NK-92 (cell line): ENCODE measurements around the gene RUNX1.

Source experiments
- DNase-seq: peaks from one replicate; lab custom pipeline; 2025; ENCODE audit not compliant: unreplicated experiment; lab: John Stamatoyannopoulos, UW

RUNX1 gene

DNA sequence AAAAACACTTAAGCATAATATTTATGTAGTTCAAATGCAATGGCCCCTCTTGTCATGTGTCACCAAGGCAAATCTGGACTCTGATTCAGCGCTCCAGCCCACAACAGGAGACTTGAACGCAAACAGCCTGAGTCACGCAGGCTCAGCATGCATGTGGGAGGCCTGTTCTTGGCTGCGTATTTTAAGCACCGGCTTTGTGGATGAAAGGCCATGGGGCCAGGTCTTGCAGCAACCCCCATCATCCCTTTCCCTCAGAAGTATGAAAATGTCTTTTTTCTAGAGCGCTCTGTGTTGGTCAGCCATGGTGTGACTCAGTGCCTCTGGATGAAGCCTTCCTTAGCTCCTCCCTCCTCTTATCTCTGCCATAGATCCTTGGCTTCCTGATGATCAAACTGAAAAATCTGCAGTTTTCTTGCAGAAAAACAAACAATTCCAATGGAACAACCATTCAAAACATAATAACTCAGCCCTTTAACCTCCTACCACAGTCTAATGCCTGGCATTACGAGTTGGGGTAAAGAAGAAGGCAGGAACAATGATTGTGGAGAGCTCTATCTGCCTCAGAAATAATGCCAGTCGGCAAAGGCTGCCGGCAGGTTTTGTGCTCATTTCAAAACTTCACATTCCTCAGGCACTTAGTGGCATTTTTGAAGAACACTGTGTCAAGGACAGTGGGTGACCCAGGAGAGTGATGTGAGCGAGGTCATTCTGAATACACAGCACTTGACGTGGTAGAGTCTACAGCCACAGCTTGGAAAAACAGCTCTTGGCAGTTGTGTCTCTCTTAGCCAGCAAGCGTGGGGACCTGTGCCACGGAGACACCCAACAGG, 212.8 kb downstream of the RUNX1 start:
- DNase-seq, result no peak

DNA sequence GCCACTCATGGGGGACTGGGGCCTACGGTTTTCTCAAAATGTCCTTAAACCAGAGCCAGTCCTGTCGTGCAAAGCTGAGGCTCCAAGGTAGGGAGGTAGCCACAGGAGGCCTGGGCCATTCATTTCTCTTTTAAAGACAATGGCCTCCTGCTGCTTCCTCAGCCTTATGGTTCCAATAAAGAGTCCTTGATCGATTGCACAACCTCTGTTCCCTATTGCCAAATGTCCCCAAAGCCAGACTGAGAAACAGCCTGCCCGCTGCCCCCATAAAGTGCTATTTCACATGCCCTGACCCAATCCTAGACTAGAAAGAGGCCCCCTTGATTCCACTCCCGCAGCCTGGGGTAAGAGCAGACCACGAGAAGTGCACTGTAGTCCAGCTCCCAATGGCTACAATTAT, 213.6 kb downstream of the RUNX1 start:
- no peak for DNase-seq

DNA sequence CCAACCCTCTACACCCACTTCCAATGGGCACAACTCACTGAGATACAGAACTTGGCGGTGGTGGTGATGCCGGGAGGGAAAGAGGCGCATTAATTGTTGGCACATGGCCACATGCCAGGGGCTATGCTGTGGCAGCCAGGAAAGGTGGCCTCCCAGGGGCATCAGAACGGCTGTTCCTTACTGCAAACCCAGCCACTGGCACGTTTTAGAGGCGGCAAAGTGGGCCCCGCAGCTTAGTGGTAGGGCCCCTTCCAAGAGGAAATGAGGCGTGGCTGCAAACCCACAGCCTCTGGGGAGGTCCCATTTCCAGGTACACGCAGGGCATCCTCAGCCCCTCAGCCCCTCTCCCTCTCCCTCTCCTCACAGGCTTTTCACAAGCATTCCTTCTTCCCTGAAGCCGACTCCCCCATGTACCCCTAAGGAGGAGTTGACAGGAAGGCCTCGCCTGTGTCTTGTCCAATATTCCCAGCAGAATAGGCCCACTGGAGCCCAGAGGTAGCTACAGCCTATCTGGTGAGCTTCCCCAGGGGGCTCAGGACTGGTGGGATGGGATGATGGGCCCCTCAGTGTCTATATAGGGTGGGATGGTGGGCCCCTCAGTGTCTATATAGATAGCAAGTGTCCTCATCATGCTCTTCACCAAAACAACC, 214.1 kb downstream of the RUNX1 start:
- no peak for DNase-seq

DNA sequence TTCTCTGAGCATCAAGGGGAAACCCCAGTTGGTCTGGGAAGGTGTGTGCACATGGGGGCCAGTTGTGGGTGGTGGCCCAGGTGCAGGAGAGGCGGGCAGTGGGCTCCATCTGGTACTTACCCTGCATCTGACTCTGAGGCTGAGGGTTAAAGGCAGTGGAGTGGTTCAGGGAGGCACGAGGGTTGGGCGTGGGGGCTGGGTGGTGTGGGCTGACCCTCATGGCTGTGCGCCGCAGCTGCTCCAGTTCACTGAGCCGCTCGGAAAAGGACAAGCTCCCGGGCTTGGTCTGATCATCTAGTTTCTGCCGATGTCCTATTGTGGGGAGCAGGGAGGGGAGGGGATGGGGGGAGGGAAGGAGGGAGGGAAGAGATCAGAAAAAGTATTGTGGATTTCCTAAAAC, 214.8 kb downstream of the RUNX1 start:
- no peak for DNase-seq

DNA sequence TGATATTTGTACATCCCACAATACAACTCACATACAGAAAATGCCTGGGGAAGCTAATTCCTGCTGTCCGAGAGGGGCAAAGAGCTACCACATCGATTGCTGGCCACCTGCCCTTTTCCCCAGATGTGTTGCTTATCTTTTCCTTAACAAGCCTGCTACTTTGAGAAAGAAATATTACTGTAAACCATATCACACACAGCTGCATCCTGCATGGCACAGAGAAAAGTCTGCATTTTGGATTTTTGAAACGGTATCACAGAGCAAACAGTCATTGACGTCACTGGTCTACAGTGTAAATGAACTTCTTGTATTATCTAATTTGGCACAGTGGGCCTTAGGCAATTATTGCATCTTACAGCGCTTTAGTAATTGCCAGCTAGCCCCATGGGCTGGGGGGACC, 215.6 kb downstream of the RUNX1 start:
- no peak for DNase-seq

DNA sequence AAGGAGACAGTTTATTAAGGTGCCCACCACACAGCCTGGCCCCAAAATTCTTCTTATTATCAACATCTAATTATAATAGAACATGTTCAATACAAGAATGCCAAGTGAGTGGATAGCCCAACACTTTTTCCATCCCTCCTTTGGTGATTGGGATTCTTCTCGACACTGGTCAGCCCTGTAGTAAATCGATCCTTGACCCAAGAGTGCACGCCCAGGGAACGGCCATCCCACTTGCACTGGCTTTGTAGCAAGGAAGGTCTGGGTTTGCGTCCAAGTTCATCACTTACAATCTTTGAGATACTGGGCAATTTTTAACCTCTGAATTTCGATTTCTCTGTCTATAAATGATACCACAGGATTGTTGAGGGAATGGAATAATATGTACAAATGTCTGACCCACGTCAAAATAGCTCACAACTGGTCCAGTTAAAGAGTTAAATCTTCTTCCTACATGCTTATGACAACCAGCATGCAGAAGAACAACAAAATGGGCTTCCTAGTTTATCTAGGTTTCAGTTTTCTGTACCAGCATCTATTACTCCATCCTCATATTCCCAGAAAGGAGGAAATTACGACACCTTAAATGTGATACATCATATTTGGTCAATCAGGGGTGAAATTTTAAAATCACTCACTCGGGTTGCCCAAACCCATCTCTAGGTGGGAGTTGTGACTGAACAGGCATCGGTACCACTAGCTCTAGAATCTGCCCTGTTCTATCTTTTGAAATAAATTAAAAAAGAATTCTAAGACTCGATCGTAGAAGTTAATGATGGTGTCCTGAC, 218.5 kb downstream of the RUNX1 start:
- DNase-seq, result no peak

DNA sequence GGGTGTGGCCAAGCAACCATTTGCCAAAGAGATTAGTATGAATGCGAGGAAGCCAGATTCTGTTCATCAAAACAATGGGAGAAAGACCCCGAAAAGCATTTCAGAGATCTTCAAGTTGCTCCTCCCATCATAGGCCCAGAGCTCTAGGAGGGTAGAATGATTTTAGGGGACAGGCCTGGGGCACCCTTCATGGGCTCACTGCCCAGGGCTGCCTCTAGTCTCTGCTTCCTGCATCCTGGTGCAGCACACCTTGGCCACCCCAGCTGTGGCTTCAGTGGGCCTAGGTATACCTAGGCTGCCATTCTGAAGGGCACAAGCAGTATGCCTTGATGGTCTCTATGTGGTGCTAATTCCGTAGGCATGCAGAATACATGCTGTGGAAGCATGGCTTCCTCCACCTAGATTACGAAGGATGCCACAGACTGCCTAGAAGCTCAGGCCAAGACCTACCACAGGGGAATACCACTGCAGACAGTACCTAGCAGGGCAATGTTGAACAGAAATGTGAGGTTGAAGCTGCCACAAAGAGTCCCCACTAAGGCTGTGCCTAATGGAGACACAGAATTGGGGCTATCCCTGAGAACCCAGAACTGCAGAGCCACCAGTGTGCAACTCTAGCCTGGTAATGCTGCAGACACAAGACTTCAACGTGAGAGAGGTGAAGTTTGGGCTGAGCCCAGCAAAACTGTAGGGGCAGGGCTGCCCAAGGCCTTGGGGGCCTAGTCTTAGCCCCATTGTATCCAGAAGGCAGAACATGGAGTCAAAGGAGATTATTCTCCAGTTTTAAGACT, 221.5 kb downstream of the RUNX1 start:
- no peak for DNase-seq

DNA sequence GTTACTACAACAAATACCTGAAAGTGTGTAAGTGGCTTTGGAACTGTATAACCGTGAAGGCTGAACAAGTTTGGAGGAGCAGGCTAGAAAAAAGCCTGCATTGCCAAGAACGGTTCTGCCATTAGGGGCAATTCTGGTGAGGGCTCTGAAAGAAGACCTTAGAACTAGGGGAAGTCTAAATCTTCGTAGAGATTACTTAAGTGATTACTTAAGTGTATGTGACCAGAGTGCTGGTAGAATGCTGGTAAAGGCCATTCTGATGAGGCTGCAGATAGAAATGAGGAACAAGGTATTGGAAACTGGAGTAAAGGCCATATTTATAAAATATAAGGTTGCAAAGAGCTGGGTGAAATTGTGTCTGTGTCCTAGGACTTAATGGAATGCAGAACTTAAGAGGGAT, 222.3 kb downstream of the RUNX1 start:
- no peak for DNase-seq

DNA sequence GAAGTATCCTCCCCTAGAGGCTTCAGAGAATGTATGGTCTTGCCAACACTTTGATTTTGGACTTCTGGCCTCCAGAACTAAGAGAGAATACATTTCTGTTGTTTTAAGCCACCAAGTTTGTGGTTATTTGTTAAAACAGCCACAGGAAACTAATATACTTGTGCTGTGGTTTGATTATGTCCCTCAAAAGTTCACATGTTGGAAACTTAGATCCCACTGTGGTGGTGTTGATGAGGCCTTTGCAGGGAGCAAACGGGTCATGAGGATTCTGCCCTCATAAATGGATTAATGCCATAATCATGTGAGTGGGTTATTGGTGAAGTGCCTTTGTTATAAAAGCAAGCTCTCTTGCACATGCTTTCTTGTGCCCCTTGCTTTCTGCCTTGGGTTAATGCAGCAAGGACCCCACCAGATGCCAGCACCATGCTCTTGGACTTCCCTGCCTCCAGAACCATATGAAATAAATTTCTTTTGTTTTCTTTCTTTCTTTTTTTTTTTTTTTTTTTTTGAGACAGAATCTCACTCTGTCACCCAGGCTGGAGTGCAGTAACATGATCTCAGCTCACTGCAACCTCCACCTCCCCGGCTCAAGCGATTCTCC, 223.1 kb downstream of the RUNX1 start:
- DNase-seq, result no peak

DNA sequence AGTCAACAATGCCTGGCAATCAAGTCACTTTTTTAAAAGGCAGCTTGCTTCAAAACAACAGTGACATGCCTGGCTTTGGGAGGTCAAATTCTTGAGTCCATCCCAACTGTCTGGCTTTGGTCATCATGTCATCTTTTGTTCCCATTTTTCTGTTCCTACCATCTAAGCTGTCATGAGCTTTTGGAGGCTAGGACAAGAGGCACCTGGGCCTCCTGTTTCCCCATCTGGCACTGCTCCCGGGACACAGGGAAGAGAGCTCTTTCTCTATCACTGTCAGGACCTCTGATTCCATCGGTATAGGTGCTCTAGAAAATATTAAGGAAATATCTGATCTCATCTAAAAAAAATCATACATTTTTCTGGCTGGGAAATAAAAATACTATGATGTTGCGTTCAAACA, 224.0 kb downstream of the RUNX1 start:
- DNase-seq, result no peak

DNA sequence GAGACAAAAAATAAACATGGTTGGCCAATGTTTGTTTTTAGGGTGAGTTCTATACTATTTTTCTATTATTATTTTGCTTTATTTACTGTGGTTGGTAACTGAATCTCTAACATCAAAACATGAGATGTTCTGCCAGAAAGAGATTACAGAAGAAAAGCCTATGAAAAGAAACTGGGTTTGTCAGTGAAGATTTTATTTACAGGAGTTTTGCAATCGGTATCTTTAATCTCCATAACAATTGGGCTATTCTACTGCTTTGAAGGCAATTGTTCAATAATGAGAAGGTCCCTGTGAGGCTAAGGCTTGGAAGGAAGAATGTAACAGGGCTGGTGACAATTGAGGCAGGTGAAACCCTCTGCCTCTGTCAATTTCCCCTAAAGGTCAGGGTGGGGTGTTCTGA, 224.8 kb downstream of the RUNX1 start:
- DNase-seq, result no peak

DNA sequence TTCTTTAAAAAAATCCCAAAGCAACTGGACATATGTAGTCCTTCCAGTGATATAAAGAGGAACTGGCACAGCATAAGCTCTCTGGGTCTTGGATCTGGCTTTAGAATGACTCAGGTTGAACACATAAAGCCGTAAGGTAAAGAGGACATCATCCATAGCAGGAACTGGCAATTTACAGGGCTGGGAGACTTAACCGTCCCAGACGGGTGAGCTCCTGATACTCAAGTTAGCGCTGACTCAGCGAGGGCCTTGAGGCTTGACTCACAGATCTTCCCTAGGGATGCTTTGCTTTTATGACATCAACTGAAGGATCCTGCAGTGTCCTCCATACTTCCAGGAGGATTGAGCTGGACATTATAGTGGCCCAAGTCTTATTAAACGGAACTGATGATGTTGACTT, 226.2 kb downstream of the RUNX1 start:
- no peak for DNase-seq

DNA sequence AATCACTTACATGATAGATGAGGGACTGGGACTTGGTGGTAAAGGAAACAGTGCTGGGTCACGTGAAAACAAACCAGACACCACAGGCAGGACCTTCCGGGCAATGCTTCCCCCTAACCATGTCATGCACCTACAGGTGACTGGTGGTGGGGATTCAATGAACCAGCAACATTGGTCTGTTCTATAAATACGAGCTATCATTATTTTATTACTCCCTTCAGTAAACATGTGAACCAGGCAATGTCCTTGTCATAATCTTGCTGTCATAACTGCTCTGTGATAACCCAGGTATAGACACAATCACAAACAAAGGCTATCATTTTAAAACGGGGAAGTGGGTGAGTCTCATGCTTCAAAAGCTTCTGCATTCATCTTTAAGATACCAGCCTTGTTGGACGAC, 226.9 kb downstream of the RUNX1 start:
- DNase-seq, result no peak

DNA sequence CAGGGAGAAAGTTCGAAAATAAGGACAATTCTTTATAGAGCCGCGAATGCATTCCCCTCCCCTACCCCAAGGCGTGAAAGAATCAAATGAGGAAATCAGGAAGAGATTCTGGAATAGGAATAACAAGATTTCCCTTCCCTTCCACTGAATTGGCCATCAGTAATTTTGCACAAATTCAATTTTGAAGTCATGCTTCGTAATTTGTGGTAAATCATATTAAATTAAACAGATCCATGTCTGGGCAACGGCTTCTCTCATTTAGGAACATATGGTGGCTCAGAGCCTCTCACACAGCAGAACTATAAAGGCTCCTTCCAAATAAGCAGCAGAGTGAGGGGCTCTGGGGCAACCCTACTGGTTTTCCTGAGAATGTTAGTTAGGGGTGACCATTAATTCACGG, 227.4 kb downstream of the RUNX1 start:
- no peak for DNase-seq

DNA sequence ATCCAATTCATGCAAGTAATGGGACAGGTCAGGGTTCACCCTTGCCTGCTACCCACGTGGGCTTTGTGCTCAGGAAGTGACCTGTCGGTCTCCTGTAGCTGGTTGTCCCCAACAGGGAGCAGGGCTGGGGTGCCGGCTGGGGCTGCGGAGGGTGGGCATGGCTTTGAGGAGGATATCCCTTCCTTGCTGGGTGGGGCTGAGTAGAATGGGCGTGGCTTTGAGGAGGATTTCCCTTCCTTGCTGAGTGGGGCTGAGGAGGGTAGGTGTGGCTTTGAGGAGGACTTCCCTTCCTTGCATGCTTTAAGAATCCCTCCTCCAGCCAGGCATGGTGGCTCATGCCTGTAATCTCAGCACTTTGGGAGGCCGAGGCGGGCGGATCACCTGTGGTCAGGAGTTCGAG, 229.1 kb downstream of the RUNX1 start:
- no peak for DNase-seq

DNA sequence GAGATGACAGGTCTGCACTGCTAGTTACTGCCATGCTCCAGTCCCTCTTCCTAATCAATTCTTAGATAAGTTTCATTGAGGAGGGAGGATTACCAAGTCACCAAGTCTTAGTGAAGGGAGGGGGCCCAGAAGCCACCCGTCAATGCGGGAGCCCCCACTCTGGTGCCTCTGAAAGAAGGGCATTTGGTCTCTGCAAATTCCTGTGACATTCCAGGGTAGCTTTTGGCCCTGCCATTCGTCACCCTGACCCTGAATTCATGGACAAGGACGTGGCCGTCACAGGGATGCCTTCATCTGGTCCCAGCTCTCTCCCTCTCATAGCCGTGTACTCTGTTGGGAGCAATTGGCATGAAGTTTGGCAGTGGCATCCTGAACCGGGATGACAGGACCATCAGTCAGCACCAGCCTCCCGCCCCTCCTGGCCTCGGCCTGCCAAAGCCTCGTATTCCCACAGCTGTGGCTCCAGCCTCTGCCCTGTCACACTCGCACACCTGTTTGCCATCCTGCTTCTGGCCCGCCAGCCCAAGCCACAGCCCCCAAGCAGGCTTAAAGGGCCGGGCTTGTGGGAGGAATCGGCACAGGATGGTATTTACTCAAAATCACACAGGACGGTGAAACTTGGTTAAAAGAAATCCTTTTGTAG, 229.6 kb downstream of the RUNX1 start:
- no peak for DNase-seq

DNA sequence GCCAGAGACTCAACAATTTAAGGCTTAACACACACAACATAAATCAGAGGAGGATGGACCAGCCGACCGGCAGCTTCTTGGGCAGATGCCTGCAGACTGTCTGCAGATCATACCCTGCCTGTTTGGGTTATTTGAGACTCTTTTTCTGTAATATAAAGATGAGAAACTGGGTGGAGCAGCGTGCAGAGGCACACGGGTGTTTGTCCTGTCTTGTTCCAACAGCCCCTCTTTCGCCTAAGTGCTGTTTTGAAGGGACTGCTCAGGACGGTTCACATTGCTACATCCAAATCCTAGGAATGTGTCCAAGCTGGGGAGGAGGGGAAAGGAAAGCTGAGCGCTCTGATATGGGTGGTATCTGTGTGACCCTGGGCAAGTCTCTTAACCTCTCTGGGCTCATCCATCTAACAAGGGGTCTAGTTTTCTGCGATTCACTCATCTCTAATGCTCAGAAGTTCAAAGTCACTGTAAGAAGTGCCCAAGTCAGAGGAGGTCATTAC, 230.4 kb downstream of the RUNX1 start:
- DNase-seq, result no peak

DNA sequence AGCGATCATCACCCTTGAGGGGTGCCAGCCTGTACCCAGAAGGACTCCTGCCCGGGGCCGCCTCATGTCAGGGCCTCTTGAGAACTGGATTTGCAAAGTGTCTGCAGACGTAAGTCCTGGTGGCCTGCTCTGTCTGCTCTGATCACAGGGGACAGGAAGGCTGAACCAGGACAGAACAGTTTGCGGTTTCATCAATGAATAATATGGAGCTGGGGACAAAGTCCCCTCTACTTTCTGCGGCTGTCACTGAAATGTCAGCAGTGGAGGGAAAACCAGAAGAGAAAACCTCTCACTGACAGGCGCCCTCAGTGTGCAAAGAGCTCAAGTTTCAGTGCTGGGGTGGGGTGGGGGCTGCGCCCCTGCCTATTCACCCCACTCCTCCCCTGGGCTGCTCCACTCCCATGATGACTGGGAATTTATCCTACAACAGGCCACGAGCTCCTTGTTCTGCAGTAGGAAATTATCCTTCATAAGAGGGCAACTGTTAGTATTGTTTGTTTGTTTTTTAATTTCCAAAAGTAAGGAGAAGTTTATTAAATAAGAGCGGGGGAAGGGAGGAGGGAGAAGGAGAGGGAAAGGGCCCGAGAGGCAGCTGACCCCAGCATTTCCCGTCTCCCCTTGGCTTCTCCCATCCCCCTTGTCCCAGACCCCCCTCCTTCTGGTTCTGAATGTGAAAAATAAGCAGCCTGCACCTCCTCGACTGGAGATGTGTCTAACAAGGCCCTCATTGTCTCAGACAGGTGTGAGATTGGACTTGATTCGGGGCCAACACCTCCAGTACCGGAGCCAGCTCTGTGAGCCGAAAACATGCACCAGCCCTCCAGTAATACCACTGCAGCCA, 231.1 kb downstream of the RUNX1 start:
- DNase-seq, result no peak
